Activated naive CD8-positive, alpha-beta T cell treated with anti-CD3 and anti-CD28 coated beads, Interleukin-2, amount 10 ng/mL, durations not matched to agents 7 days and 5 days (primary cell): ENCODE measurements around the gene GLT1D1. TPM values are rescaled to one million over a fixed set of nuclear protein-coding genes. Genes with fewer than 3 reads are reported as not detected.
"Not testable (repeated sequence)": the region's sequence is repeated elsewhere in the genome, so short reads cannot be mapped to it uniquely, and the experiment has no call there.

ENCODE experiments used
- ATAC-seq: fragments of 150-1000 bp; cut with Tn5 transposase; one replicate; pipeline ENCODE4 v1.10.0; 2021; ENCODE audit warnings: low read depth, moderate library complexity
- POLR2A ChIA-PET: fragments of 350-600 bp; sonication (Branson Sonifier 250); formaldehyde crosslinking; loops from one replicate; lab custom pipeline; 2021; ENCODE audit warnings: antibody characterized with exemption; lab: Charles Lee
- DNase-seq: peaks from one replicate; pipeline ENCODE4 v3.0.0; 2021
- H3K27ac Mint-ChIP-seq: one replicate; pipeline ENCODE4 v1.8.0; 2022; ENCODE audit warnings: mild to moderate bottlenecking, mixed read lengths
- H3K27me3 Mint-ChIP-seq: one replicate; pipeline ENCODE4 v1.8.0; 2022; ENCODE audit warnings: mild to moderate bottlenecking, moderate library complexity, mixed read lengths
- H3K36me3 Mint-ChIP-seq: one replicate; pipeline ENCODE4 v1.8.0; 2021; ENCODE audit warnings: mild to moderate bottlenecking, mixed read lengths
- H3K4me1 Mint-ChIP-seq: one replicate; pipeline ENCODE4 v1.8.0; 2021; ENCODE audit warnings: mixed read lengths
- H3K4me3 Mint-ChIP-seq: one replicate; pipeline ENCODE4 v1.8.0; 2022; ENCODE audit warnings: mild to moderate bottlenecking, moderate library complexity, mixed read lengths
- H3K9me3 Mint-ChIP-seq: one replicate; pipeline ENCODE4 v1.8.0; 2021; ENCODE audit warnings: mixed read lengths
- total RNA-seq, 2 experiments: library from RNA; stranded (reverse); gene quantifications; one replicate each; pipeline ENCODE4 v1.2.3, GENCODE V29; 2021

The GLT1D1 gene
- not detected for total RNA-seq

GRCh38 chr12:128852885-128853599, at the start of gene GLT1D1:
GLT1D1 (plus strand) TSS chr12:128853478; CDS start chr12:128853582, 104 bp downstream.
- no peak within 1 kb of the TSS for H3K27ac Mint-ChIP-seq
- ATAC-seq = no peak
- H3K9me3 Mint-ChIP-seq = no peaks in the 10 kb centered on the region
- no peak for DNase-seq
- H3K36me3 Mint-ChIP-seq = no peaks in the 10 kb centered on the region
- POLR2A ChIA-PET = no interaction called here
- peak within 1 kb of the TSS; percentile 48 for H3K4me3 Mint-ChIP-seq
- no peaks in the 10 kb centered on the region for H3K4me1 Mint-ChIP-seq
- H3K27me3 Mint-ChIP-seq = peaks cover 32% of the 10 kb centered on the region

- Mint-ChIP-seq H3K27ac (no peak overlapping the region), H3K27me3 (no peaks in the 10 kb centered on the region), H3K4me3 (no peak overlapping the region), H3K9me3 (no peaks in the 10 kb centered on the region), H3K4me1 (peaks cover 2% of the 10 kb centered on the region), H3K36me3 (peaks cover 42% of the 10 kb centered on the region)
- POLR2A ChIA-PET = no interaction called here
- ATAC-seq (no peak), DNase-seq (no peak)
These were observed 49.5 kb upstream of the GLT1D1 start for GRCh38 chr12:128803788-128804187.

GRCh38 chr12:128804762-128805161, 48.5 kb upstream of the GLT1D1 start:
- Mint-ChIP-seq H3K4me1 (peaks cover 2% of the 10 kb centered on the region), H3K9me3 (no peaks in the 10 kb centered on the region), H3K36me3 (peaks cover 41% of the 10 kb centered on the region), H3K4me3 (no peak overlapping the region), H3K27ac (no peak overlapping the region), H3K27me3 (no peaks in the 10 kb centered on the region)
- no peak for ATAC-seq
- POLR2A ChIA-PET = no interaction called here
- DNase-seq = no peak

GRCh38 chr12:128805406-128805805, 47.9 kb upstream of the GLT1D1 start:
- H3K9me3 Mint-ChIP-seq, ATAC-seq, POLR2A ChIA-PET, H3K27me3 Mint-ChIP-seq, DNase-seq, H3K4me1 Mint-ChIP-seq, H3K27ac Mint-ChIP-seq, H3K4me3 Mint-ChIP-seq: not testable (repeated sequence)
- peaks cover 38% of the 10 kb centered on the region for H3K36me3 Mint-ChIP-seq

GRCh38 chr12:128806573-128806972, 46.7 kb upstream of the GLT1D1 start:
- Mint-ChIP-seq H3K27ac (no peak overlapping the region), H3K36me3 (peaks cover 38% of the 10 kb centered on the region), H3K27me3 (no peaks in the 10 kb centered on the region), H3K9me3 (no peaks in the 10 kb centered on the region), H3K4me3 (no peak overlapping the region), H3K4me1 (peaks cover 14% of the 10 kb centered on the region)
- POLR2A ChIA-PET = no interaction called here
- no peak for DNase-seq
- no peak for ATAC-seq

- H3K4me3 Mint-ChIP-seq = no peak overlapping the region
- POLR2A ChIA-PET = no interaction called here
- peaks cover 18% of the 10 kb centered on the region for H3K4me1 Mint-ChIP-seq
- H3K9me3 Mint-ChIP-seq = no peaks in the 10 kb centered on the region
- H3K36me3 Mint-ChIP-seq = peaks cover 40% of the 10 kb centered on the region
- DNase-seq (no peak), ATAC-seq (no peak)
- no peak overlapping the region for H3K27ac Mint-ChIP-seq
- no peaks in the 10 kb centered on the region for H3K27me3 Mint-ChIP-seq
These were observed 46.0 kb upstream of the GLT1D1 start for GRCh38 chr12:128807161-128807724.

GRCh38 chr12:128808651-128809050, 44.6 kb upstream of the GLT1D1 start:
- no peaks in the 10 kb centered on the region for H3K27me3 Mint-ChIP-seq
- no peak for ATAC-seq
- H3K9me3 Mint-ChIP-seq = no peaks in the 10 kb centered on the region
- H3K4me3 Mint-ChIP-seq = no peak overlapping the region
- peaks cover 34% of the 10 kb centered on the region for H3K36me3 Mint-ChIP-seq
- POLR2A ChIA-PET = no interaction called here
- no peak for DNase-seq
- H3K4me1 Mint-ChIP-seq = peaks cover 23% of the 10 kb centered on the region
- no peak overlapping the region for H3K27ac Mint-ChIP-seq

- POLR2A ChIA-PET = interaction anchor here (0.7 kb wide), 1 partner anchor 13 kb away, joined by 3 read pairs; the partner anchor contains the start of gene SLC15A4
- H3K4me1 Mint-ChIP-seq = peaks cover 28% of the 10 kb centered on the region
- peak overlapping the region; percentile 60 for H3K4me3 Mint-ChIP-seq
- ATAC-seq = peak; percentile 76
- peaks cover 31% of the 10 kb centered on the region for H3K36me3 Mint-ChIP-seq
- DNase-seq = no peak
- H3K27ac Mint-ChIP-seq = peak overlapping the region; percentile 59
- no peaks in the 10 kb centered on the region for H3K27me3 Mint-ChIP-seq
- no peaks in the 10 kb centered on the region for H3K9me3 Mint-ChIP-seq
These were observed 42.8 kb upstream of the GLT1D1 start for GRCh38 chr12:128810182-128811127.

- POLR2A ChIA-PET = interaction anchor here (1.1 kb wide), 1 partner anchor 12 kb away, joined by 3 read pairs; the partner anchor contains the start of gene SLC15A4
- Mint-ChIP-seq H3K4me3 (no peak overlapping the region), H3K27me3 (no peaks in the 10 kb centered on the region), H3K36me3 (peaks cover 25% of the 10 kb centered on the region), H3K4me1 (peaks cover 30% of the 10 kb centered on the region), H3K9me3 (no peaks in the 10 kb centered on the region), H3K27ac (peak overlapping the region; percentile 5)
- no peak for ATAC-seq
- no peak for DNase-seq
These were observed 41.5 kb upstream of the GLT1D1 start for GRCh38 chr12:128811806-128812205.

GRCh38 chr12:128813392-128813791, 39.9 kb upstream of the GLT1D1 start:
- Mint-ChIP-seq H3K4me1 (peaks cover 42% of the 10 kb centered on the region), H3K27me3 (no peaks in the 10 kb centered on the region), H3K9me3 (no peaks in the 10 kb centered on the region), H3K27ac (no peak overlapping the region), H3K4me3 (no peak overlapping the region), H3K36me3 (peaks cover 28% of the 10 kb centered on the region)
- DNase-seq (no peak), ATAC-seq (no peak)
- POLR2A ChIA-PET = no interaction called here

- peaks cover 45% of the 10 kb centered on the region for H3K4me1 Mint-ChIP-seq
- POLR2A ChIA-PET = no interaction called here
- no peak overlapping the region for H3K27ac Mint-ChIP-seq
- no peak overlapping the region for H3K4me3 Mint-ChIP-seq
- no peaks in the 10 kb centered on the region for H3K27me3 Mint-ChIP-seq
- DNase-seq (no peak), ATAC-seq (no peak)
- H3K36me3 Mint-ChIP-seq = peaks cover 25% of the 10 kb centered on the region
- H3K9me3 Mint-ChIP-seq = no peaks in the 10 kb centered on the region
These were observed 39.4 kb upstream of the GLT1D1 start for GRCh38 chr12:128813883-128814282.

GRCh38 chr12:128814411-128815261, 38.6 kb upstream of the GLT1D1 start:
- POLR2A ChIA-PET = no interaction called here
- Mint-ChIP-seq H3K9me3 (no peaks in the 10 kb centered on the region), H3K4me3 (no peak overlapping the region), H3K36me3 (peaks cover 22% of the 10 kb centered on the region), H3K27me3 (no peaks in the 10 kb centered on the region), H3K4me1 (peaks cover 45% of the 10 kb centered on the region), H3K27ac (no peak overlapping the region)
- ATAC-seq = no peak
- no peak for DNase-seq
